ENCODE data around the gene TNNI2.
A peak's percentile ranks its signal among the peaks of the same experiment; 100 is the strongest.
"Not testable (repeated sequence)": the region's sequence is repeated elsewhere in the genome, so short reads cannot be mapped to it uniquely, and the experiment has no call there.

TNNI2 gene

DNA sequence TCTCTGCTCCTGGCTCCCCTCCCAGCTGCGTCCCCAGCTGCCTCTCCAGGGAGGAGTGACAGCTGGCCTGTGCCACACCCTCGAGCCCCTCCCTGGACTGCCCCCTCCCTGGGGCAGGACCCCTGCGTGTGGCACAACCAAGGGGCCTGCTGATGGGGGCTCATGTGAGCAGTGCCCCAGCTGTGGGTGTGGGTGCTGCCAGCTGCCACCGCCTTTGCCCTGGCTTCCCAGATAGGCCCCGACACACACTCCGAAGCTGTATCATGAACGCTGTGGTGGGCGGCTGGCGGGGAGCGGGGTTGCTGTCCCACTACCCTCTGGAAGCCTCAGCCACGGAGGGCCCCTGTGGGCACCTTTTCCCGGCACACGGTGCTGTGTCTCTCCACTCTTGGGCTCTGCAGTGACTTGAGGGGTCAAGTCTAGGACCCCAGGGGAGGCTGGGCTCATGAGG lies 37.1 kb downstream of the TNNI2 start:
- DNase-seq = not testable (repeated sequence)

DNA sequence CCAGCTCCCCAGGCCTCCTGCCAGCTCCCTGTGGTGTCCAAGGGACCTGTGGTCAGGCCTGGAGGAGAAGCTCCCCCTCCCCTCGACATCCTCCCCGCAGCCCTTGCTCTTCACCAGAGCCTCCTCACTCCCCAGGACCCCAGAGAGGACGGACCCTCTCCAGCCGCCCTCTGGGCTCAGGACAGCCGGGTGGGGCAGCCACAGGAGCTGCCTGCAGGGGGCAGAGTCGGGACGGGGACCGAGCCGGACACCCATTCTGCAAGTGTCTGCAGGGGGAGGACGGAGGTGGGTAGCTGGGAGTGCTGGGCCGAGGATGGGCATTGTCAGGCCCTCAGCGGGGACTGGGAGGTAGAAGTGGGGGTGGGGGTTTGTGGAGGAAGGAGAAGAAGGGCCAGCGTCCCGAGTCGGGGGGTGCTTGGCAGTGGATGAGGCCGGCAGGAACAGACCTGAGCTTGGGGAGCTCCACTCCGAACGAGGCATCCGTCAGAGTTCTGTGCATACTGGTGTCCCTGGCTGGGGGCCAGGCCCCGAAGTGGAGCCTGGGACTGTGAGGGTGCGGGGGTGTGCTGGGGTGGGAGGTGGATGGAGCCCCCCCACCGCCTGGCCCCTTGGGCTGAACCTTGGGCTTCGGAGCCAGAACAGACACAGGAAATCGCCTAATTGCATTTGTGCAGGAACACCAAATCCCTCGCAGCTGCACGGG lies 37.7 kb downstream of the TNNI2 start:
- DNase-seq = no peak

DNA sequence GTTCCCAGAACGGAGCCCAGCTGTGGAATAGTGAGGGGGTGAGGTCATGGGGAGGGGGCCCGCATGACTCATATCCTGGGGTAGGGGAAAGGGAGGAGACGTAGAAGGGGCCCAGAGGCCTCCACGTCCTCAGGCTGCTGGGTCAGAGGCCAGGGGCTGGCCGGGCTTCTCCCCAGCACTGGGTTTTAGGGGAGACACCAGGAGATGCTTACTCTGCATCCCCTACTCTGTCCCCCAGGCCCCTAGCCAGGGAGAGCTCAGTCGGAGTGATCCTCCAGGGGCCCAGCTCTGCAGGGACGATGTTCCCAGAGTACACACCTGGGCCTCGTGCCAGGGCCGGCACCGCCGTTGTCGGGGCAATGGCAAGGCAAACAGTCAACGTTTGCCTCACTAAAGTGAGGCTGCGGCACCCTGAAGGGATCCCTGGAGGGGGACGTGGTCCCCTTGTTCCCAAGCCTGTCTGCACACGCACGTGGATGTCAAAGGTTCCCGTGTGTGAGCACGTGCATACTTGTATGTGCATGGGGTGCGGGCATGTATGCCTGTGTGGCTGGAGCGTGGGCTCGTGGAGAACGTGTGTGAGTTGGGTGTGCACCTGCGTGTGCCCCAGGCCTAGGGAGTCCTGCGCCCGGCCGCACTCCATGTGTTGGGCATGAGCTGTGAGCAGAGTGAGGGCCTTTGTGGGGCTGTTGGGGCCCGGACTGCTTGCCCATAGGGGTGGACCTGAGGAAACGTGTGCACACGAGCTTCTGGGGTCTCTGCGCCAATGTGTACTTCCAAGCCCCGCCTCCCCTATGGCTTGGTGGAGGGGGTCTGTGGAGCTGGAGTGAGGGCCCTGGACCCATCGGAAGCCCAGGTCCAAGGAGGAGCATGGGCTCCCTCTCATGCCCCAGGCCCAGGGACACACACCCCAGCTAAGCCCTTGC lies 38.7 kb downstream of the TNNI2 start:
- DNase-seq = no peak

DNA sequence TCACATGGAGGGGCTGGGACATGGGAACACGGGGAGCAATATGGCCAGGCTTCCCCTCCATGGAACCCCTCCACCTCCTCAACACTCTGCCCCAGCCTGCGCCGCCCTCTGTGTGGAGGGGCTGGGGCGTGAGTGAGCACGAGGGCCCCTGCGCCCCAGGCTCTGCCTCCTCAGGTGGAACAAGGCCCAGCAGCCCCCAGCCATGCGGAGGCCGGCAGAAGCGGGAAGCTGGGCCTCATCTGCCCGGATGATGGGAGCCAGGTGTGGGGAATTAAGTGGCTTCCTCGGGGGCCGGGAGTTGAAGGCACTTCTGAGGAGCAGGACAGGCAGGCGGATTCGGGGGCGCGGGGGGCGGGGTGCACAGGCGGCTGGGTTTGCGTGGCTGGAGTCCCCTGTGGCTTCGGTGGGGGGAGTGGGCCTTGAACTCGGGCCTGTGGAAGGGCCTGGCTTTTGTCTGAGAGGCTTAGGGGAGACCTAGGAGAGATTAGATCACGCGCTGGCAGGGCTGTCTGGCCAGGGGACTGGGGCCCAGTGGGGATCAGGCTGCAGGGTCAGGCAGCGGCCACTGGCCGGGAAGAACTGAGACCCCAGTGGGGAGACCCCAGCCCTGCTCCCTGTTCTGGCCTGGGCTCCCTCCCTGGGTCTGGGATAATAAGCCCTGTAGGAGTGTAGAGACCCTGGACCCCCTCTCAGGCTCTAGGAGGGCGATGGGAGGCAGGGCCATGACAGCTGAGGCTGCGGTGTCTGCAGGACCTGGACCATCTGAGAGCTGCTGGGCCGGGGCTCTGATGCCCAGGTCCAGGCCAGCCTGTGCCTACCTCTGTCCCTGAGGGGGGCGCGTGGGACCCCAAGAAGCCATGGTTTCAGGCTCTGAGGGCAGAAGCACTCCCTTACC lies 39.6 kb downstream of the TNNI2 start:
- no peak for DNase-seq

DNA sequence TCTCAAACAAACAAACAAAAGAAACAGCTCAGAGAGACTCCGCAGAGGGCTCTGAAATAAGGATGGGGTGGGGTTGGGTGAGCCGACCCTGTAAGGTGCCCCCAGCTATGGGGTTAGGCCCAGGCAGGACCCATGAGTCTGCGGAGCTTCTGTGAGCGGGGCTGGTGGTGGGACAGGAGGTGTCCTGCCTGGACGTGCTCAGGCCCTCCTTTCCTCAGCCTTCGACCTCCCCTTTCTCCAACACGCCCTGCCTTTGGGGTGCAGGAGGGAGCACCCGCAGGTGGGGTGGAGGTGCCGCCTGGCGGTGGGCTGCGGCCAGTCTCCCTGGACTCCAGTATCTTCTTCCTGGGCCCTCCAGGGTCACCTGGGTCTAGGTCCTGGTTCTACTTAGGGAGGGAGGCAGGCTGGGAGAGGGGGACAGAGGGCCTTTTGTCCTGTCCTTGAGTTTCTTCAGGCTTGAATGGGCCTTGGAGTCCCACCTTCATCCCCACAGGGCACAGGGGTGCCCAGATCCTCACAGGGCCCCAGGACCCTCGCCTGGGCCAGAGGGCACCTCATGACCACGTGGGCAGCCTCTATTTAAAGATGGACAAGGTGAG lies 40.7 kb downstream of the TNNI2 start:
- DNase-seq = no peak

DNA sequence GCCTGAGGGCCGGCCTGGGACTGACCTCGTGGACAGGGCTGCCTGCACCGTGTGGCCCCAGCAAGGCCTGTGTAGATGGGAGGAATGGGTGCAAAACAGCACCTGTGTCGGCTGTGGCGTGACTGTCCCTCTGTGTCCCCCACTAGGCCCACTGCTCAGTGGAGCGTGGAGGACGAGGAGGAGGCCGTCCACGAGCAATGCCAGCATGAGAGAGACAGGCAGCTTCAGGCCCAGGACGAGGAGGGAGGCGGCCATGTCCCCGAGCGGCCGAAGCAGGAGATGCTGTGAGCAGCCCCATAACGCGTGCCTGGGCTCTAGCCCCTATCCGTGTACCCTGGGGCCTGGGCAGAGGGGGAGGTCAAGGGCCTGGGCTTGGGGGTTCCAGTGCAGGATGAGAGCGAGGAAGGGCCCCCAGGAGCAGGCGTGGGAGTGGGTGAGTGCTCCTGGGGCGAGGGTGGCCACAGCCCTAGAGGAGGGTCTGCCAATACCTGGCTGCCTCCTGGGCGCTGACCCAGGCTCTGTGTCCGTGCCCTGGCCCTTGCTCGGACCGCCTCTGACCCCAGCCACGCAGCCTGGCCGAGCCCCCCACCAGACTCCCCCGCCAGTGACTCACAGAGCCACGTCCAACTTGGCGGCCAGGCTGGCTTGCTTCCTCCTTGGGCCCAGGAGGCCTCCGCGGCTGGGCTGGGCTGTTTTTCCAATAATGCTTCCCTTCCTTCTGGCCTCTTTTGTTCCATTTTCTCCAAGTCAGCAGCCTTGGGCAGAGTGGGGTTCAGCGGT lies 41.4 kb downstream of the TNNI2 start:
- no peak for DNase-seq

DNA sequence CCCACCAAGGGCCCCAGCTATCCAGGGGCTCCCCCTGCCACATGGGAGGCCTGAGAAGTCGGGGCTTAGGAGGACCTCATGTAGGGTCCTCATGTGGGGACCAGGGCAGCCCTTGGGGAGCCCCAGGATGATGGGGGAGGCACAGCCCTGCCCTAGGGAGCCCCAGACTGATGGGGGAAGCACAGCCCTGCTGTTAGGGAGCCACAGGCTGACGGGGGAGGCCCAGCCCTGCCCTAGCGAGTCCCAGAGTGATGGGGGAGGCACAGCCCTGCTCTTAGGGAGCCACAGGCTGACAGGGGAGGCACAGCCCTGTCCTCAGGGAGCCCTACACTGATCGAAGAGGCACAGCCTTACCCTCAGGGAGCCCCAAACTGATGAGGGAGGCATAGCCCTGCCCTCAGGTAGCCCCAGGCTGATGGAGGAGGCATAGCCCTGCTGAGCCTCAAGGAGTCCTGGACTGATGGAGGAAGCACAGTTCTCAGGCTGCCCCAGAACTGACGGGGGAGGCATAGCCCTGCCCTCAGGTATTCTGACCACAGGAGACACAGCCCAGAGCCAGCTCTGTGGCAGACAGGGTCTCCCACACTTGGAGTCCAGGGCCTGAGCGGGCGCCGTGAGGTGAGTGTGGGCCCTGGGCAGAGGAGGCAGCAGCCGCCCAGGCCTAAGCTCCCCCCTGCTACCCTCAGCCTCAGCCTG lies 42.1 kb downstream of the TNNI2 start:
- no peak for DNase-seq

DNA sequence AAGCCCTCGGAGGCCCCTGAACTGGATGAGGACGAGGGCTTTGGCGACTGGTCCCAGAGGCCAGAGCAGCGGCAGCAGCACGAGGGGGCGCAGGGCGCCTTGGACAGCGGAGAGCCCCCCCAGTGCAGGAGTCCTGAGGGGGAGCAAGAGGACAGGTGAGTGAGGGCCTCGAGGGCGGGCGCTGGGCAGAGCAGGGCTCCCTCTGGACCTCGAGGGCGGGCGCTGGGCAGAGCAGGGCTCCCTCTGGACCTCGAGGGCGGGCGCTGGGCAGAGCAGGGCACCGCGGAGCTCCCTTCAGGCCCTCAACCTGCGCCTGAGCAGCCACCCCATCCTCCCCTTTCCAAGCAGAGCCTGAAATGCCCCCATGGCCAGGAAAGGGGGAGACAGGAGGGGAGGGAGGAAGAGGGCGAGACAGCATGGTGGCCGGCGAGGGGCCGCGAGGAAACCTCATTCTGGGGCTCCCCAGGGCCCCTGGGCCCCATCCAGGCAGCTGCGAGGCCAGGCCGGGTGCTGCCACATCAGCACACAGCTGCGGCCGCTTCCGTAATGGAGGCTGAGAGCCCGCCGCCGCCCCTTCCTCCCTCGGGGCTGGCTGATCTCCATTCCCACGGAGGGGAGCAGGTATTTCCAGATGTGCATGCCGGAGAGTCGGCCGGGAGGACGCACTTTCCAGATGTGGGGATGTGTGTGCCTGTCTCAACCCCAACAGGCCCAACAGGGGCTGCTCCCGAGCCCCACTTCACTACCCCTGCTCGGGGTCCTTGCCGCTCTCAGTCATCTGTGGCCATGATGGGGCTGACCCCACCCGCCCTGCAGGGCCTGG lies 42.9 kb downstream of the TNNI2 start:
- no peak for DNase-seq

DNA sequence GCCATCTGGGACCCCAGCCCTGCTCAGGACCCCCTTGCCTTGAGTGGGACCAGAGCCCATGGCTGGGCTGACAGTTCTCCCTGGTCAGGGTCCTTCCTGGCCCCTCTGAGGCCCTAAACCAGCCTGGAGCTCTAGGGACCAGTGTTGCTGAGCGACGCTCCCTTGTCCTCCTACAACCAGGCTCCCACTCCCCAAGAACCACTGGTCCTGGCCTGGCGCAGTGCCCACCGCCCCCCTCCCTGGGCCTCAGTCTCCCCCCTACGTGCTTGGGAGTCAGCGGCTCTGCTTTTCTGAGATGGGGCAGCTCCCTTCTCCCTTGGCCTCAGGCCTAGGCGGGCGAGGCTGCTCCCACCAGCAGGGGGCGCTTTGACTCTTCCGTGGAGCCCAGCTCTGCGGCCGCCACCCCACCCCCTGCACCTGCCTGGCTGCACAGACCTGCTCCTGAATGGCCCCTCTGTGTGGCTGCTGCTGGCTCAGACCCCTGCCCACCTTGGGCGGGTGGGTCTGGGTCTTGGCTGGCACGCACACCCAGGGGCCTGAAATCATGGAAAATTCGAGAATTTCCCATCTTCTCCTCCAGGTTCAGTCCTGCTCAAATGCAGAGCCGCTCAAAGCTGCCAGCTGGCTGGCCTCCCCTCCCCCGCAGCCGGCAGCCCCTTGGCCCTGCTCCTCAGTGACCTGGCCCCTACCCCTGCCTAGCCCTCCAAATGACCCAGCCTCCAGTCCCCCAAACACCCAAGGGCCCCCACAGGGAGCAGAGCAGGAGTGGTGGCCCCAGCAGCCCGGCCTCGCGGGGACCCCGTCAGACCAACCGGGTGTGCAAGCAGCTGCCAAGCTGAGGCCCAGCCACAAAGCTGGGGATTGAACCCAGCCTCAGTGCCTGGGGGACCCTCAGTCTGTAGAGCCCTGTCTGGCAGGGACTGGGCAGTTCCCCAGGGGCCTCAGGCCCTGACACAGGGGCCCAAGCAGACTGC lies 43.8 kb downstream of the TNNI2 start:
- peak; percentile 67 for DNase-seq

DNA sequence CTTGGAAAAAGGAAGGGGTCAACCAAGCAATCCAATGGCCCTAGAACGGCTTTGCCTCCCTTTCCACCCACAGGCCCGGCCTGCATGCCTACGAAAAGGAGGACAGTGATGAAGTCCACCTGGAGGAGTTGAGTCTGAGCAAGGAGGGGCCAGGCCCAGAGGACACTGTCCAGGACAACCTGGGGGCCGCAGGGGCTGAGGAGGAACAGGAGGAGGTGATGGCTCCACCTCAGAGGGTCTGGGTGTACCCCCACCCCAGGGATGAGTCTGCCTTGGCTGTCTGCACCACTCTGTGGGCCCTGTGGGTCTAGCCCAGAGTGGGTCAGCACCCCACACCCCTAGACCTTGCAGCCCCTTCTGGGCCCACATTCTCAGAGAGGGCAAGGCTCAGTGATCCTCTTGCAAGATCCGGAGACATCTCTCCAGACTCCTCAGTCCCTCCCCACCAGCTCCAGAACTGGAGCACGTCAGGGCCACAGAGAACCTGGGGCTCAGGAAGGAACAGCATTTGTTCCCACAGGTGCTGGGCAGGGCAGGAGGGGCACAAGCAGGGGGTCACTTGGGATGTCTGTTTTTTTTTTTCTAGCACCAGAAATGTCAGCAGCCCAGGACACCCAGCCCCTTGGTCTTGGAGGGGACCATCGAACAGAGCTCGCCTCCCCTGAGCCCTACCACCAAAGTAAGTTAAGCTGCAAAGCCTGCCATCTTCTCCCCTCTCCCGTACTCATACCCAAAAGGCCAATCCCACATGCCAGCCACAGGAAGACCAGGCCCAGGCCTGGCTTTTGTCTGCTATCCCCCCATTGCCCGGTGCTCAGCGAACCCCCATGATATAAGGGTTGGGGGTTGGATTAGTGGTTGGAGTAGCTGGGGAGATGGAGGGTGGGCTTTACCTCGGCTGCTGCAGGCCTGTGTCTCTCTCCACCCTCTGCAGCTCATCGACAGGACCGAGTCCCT lies 44.8 kb downstream of the TNNI2 start:
- DNase-seq = no peak

DNA sequence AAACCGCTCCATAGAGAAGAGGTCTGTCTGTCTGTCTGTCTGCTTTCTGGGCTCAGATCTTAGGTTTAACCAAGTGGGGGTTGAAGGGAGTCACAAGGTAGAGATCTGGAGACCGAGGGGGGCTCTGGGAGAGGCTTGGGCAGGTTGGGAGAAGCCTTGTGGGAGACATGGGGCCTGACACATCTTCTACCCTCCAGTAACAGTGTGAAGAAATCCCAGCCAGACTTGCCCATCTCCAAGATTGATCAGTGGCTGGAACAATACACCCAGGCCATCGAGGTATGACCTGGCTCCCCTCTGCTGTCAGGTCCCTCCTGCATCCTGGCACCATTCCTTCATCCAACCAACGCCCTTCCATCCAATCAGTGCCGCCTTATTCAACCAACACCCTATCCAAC lies 45.5 kb downstream of the TNNI2 start:
- DNase-seq = no peak

DNA sequence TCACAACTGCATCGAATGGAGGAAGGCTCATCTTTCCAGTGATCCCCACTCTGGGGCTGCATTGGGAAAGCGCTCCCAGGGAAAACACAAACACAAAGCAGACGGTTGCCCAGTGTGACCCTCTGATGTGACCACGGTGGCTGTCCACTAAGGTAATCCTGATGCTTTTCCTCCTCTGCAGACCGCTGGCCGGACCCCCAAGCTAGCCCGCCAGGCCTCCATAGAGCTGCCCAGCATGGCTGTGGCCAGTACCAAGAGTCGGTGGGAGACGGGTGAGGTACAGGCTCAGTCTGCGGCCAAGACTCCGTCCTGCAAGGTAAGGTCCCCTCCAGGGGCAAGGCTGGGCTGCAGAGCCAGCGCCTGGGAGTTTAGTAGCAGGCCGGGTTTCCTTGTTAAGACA lies 47.8 kb downstream of the TNNI2 start:
- DNase-seq = not testable (repeated sequence)

DNA sequence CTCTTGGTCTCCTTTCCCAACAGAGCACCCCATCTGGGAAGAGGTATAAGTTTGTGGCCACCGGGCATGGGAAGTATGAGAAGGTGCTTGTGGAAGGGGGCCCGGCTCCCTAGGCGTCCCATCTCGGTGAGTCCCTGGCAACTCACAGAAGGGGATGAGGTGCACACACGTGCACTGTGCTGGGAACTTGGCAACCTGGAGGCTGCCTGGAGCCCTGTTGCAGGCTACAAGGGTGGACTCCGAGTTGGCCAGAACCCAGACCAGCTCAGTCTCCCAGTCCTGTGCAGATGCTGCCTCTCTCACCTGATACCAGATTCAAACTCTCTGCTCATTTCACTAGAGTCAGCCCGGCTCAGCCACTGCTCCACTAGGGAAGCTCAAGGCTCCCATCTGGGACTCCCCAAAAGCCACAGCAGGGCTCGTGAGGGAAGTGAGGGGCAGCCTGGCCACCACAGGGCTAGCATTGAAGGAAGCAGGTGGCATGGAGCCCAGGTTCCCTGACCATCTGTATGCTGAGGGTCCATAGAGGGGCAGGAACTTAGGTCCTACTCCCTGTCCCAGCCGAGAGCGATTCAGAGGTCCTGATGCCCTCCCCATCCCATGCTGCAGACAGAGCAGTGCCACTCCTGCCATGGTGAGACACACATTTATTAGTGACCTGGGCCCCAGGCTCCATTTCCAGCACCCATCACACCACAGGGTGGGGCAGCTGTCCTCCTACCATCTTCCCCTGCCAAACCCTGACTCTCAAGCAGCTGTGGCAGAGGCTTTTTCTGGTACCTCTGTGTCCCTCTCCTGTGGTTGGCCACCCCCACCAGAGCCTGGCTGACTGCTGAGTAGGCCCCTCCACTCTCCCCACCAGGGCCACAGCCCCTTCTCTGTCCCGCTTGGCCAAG lies 48.9 kb downstream of the TNNI2 start:
- no peak for DNase-seq

DNA sequence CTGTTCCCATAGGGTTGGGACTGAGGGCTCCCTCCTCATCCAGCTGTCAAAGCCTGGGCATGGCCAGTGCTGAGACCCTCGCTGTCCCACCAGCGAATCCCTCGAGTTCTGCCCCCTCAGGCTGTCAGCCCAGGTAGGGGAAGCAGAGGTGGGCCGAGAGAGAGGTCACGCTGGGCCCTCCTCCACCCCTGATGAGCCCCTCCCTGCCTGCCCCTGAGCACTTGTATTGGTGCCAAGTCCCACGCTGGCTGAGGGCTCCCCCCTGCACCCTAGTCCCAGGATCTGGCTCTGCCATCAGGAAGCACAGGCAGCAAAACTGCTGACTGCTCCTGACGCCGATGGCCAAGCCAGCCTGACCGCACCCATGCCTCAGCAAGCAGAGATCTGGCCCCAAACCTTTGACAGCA lies 49.6 kb downstream of the TNNI2 start:
- DNase-seq = no peak

DNA sequence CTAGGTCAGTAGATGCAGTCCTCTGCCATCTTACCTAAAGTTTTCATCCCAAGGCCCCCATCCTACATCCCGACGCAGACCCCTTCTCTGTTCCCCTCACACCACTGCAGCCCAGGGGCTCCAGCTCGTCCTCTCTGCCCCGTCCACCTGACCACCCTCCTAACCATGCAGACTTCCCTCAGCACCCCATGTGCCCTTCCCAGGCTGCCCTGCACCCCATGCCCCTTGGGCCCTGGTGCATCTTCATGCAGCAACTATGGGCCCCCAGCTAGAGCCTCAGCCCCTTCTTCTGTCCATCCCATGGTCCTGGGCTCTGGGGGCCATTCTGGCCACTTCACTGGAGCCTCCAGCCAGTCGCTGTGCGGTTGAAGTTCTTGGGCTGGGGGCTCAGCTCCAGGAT lies 50.0 kb downstream of the TNNI2 start:
- DNase-seq = no peak

DNA sequence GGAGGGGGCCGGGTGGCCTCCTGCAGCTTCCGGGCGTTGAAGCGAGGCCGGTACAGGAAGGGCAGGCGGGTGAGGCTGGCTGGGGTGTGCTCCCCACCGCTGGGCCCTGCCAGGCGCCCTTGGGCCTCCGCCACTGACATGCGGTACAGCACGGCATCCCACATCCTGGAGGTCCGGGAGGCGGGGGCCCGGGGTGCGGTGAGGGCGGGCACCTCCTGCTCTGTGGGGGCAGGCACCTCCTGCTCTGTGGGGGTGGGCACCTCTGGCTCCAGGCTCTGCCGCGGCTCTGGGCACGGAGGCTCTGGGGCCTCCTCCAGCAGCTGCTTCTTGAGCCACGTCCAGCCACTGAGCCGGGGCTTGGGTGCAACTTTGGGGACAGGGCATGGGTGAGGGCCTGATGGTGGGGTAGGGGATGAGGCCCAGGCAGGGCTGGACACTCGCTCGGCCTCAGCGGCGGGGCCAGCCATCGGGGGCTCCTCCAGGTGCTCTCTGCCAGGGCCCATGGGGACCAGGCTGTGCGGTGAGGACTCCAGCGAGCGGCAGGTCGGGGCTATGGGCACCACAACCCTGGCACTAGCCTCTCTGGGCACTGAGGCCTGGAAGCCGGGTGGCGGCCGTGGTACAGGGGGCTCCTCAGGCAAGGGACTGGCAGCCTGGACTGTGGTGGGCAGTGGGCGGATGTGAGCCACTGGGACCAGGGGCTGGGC lies 50.6 kb downstream of the TNNI2 start:
- peak; percentile 36 for DNase-seq

All from activated T-cell treated with anti-CD3 and anti-CD28 coated beads for 4 hours (primary cell).